ENCODE results near the gene POLRMT.

- TF ChIP-seq, protein P1, sequence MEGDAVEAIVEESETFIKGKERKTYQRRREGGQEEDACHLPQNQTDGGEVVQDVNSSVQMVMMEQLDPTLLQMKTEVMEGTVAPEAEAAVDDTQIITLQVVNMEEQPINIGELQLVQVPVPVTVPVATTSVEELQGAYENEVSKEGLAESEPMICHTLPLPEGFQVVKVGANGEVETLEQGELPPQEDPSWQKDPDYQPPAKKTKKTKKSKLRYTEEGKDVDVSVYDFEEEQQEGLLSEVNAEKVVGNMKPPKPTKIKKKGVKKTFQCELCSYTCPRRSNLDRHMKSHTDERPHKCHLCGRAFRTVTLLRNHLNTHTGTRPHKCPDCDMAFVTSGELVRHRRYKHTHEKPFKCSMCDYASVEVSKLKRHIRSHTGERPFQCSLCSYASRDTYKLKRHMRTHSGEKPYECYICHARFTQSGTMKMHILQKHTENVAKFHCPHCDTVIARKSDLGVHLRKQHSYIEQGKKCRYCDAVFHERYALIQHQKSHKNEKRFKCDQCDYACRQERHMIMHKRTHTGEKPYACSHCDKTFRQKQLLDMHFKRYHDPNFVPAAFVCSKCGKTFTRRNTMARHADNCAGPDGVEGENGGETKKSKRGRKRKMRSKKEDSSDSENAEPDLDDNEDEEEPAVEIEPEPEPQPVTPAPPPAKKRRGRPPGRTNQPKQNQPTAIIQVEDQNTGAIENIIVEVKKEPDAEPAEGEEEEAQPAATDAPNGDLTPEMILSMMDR (IDR thresholded peaks at IDR 0.05): no peak
- TF ChIP-seq POLR2A (IDR thresholded peaks at IDR 0.05) (no peak), POLR2AphosphoS5 (IDR thresholded peaks at IDR 0.05) (no peak)
These were observed 25.8 kb downstream of the POLRMT start for GRCh38 chr19:607301-608154.

Data from breast epithelium (tissue), 3 donors.